IMR-90 (cell line): ENCODE data around the gene RPS6KA2.

Experiments used
- CTCF ChIP-seq: conservative IDR thresholded peaks from 2 replicates; pipeline ENCODE4 v1.5.1; 2012; ENCODE audit warnings: mild to moderate bottlenecking, low read depth, low read length, improper control_type of control experiment
- ELK1 ChIP-seq: fragments of 150-350 bp; IDR thresholded peaks from 2 replicates; pipeline ENCODE4 v1.6.1; 2016; ENCODE audit warnings: low read depth, mild to moderate bottlenecking, low read length, moderate library complexity, borderline replicate concordance
- POLR2A ChIP-seq: IDR thresholded peaks from 2 replicates; pipeline ENCODE4 v1.6.1; 2012; ENCODE audit warnings: mild to moderate bottlenecking, low read depth, low read length
- SMC3 ChIP-seq: fragments of 150-350 bp; IDR thresholded peaks from 2 replicates; pipeline ENCODE4 v1.6.1; 2016; ENCODE audit warnings: low read depth, mild to moderate bottlenecking, antibody characterized with exemption, low read length, moderate library complexity
- USF2 ChIP-seq: fragments of 150-350 bp; IDR thresholded peaks from 2 replicates; pipeline ENCODE4 v1.6.1; 2017; ENCODE audit warnings: mild to moderate bottlenecking, antibody characterized with exemption, low read length, low read depth

GRCh38 chr6:166538297-166539010 is 88.6 kb downstream of the RPS6KA2 start:
- TF ChIP-seq CTCF = no peak
- no peak for TF ChIP-seq POLR2A
- no peak for TF ChIP-seq SMC3
- TF ChIP-seq ELK1 = no peak
- TF ChIP-seq USF2 = no peak
